GM21447 (cell line): Measurements from ENCODE around the gene CDH4.

Experiments used
- ATAC-seq: cut with Tn5 transposase; IDR thresholded peaks from one replicate; pipeline ENCODE4 v1.9.1; 2021; ENCODE audit not compliant: unreplicated experiment

CDH4 gene

DNA sequence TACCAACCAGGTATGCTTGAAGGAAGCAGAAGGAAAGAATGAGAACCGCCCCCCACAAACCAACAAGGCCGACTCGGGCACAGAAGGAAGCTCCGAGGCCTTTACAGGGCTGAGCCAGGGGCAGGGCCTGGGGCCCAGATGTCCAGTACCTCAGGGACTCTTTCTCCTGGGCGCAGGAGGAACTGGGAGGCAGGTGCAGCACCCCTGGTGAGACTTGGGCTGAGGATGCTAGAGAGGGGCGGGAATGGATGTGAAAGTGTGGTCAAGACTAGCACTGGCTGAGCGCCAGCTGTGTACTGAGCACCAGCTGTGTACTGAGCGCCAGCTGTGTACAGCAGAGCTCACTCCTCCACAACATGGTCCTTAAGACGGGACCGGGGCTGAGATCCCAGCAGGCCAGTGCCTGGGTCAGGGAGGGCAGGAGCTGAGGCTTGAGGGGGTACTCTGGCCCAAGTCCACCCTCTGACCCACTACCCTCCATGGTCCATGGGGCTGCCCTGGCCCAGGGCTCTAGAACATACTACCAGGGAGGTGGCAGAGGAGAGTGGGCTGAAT lies 444.2 kb downstream of the CDH4 start:
- ATAC-seq, result no peak

- ATAC-seq, result no peak
Observed at GRCh38 chr20:61697666-61698597, 445.9 kb downstream of the CDH4 start.

DNA sequence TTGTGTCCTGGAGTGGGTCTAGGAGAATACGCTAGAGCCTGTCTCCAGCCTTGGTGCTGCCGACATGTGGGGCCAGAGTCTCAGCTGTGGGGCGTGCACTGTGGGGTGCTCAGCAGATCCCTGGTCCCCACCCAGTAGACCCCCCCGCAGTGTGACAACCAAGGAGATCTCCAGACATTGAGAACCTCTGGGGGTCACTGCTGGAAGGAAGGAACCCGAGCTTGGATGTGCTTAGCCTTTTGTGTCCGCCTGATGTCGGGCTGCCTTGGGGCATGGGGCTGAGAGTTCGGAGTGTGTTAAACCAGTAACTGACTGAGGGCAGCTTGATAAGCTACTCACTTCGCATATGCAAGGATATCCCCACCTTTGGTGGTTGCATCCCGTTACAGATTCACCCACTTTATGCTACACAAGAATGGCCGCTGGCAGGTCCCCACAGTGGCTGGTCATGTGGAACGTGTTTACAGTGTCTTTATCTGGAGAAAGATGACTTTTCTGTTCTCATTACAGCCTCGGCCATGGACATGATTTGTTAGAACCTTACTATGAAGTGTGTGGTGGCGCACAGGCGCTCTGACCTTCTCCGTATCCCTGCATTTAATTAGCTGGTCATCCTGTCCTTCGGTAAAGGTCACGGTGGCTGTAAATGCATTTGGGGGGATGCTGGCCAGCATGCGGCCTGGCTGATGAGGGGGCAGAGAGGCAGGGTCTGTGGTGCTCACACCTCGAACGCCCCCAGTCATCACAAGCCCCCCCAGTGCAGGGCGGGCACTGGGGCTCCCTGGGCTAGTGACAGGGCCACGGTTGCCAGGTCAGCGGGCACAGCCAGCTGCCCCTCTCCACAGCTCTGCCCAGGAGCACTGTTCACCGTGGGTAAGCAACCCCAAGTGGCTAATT lies 446.8 kb downstream of the CDH4 start:
- ATAC-seq, result no peak

- ATAC-seq, result no peak
Observed at GRCh38 chr20:61699495-61700374, 447.7 kb downstream of the CDH4 start.

- no peak for ATAC-seq
Observed at GRCh38 chr20:61700595-61701140, 448.6 kb downstream of the CDH4 start.

- no peak for ATAC-seq
Observed at GRCh38 chr20:61701401-61701800, 449.3 kb downstream of the CDH4 start.

DNA sequence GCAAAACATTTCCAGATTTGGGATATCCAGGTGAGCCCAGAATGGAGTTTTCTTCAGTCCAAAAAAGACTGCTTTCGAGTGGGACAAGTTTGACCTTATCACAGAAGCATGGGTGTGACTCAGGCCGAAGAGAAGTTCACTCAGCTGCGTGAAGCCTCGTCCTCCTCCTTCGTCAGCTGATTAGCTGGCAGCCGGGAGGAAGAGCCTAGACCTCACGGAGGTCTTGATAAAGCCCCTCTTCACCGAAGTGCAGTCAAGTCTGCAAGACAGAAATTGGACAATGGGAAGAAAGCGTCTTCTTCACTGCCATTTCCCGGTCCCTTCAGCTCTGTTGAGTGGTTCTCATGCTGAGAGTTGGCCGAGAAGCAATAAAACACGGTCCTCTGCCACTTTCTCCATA lies 449.7 kb downstream of the CDH4 start:
- ATAC-seq, result no peak

GRCh38 chr20:61702246-61702645 lies 450.2 kb downstream of the CDH4 start:
- ATAC-seq, result no peak

DNA sequence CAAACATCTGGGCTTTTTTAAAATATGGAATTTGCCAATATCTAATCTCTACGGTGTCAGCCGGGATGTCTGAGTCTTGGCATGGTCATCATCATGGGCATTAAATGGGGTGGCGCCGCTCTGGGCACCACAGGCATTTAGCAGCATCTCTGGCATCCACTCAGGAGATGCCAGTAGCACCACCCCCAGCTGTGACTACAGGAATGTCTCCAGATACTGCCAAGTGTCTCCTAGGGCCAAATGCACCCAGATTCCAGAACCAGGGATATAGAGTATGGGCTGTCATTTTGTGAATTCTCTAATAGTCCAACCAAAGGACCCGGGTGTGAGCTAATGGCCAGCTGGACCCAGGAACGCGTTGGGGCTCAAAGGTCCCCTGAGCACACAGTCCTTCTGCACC lies 452.6 kb downstream of the CDH4 start:
- no peak for ATAC-seq

DNA sequence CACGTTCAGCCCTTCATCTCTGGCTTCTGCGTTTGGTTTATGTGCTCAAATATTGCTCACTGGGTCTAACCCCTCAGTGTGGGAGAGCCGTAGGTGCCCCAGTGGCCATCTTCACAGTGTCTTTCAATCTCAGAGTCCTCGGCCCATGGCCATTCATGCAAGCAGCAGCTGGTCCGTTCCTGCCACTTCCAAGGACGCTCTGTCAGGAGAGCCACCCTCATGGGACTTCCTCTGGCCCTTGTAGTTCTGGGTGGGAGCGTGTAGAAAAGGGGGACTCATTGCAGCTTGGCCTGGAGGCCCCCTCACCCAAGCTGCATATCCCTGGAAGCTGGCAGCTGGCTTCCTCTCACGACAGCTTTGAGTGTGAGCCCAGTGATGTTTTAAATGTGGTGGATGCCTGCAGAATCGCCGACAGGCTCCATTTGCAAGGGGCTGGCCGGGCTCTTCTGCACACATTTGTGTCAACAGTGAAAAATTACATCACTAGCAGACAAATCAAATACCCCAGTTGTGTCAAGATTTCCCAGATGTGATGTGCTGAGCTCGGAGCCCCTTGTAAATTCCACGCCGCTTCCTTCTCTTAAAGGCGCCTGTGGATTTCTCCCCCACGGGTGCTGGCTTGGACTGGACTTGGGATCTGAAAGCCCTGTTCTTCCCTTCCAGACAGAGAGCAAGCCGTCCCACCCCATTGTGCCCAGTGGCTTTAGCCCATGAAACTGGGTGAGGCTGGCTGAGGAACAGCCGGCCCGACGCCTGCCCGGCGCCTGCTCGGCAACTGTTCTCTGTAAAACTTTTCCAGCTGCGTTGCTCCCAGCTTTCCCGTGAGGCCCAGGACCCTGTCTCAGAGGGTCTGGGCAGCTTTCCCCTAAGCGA lies 453.6 kb downstream of the CDH4 start:
- no peak for ATAC-seq

DNA sequence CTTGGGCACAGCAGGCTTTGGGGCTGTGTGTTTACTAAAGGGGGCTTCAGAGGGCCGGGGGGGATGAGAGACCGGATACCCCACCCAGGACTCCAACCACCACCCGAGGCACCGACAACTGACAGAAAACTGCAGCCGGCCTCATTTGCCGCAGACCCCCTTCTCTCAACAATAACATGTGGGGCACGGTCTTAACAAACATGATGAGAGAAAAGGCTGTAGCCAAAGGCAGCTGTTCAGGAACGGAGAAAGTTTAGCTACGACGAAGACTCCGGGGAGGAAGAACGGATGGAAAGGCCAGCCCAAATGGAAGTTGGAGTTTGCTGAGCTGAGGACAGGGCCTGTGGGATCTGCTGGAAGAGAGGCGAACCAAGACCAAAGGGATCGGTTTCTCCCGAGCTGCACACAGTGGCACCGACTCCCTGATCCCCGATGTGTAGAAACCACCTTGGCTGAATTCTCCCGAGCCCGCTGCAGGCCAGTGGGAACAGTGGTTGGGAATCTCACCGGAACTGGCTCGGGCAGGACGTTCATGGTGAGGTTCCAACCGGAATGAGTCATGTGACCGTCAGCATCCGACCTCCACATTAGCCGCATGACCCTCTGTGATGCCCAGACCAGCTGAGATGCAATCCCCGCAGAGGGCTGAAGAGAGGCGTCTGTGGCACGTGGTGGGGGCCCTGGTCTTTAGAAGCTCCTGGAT lies 454.3 kb downstream of the CDH4 start:
- no peak for ATAC-seq

GRCh38 chr20:61708891-61709290 lies 456.8 kb downstream of the CDH4 start:
- no peak for ATAC-seq

- no peak for ATAC-seq
Observed at GRCh38 chr20:61710108-61710507, 458.0 kb downstream of the CDH4 start.

- ATAC-seq, result no peak
Observed at GRCh38 chr20:61712688-61713087, 460.6 kb downstream of the CDH4 start.

GRCh38 chr20:61718361-61719005 lies 466.4 kb downstream of the CDH4 start:
- no peak for ATAC-seq

- ATAC-seq, result no peak
Observed at GRCh38 chr20:61719691-61720347, 467.8 kb downstream of the CDH4 start.

- no peak for ATAC-seq
Observed at GRCh38 chr20:61720348-61720696, 468.3 kb downstream of the CDH4 start.
